Retinal pigment epithelial cell (primary cell): ENCODE measurements around the gene MAP3K5.
"Not testable (repeated sequence)": the region's sequence is repeated elsewhere in the genome, so short reads cannot be mapped to it uniquely, and the experiment has no call there.

ENCODE experiments used
- DNase-seq: peaks from one replicate; pipeline ENCODE4 v3.0.0-alpha.2; 2010; ENCODE audit warnings: low read depth
- H3K4me3 ChIP-seq: 2 replicates; pipeline ENCODE4 v1.5.1; 2011; ENCODE audit warnings: mild to moderate bottlenecking, low read length, control low read depth, moderate library complexity
- CTCF ChIP-seq: conservative IDR thresholded peaks from 2 replicates; pipeline ENCODE4 v1.5.1; 2011; ENCODE audit warnings: low read depth, low read length, control low read depth, inconsistent platforms

The MAP3K5 gene

GRCh38 chr6:136696238-136696637 is 96.0 kb downstream of the MAP3K5 start:
- no peak for DNase-seq
- no peak for TF ChIP-seq CTCF

GRCh38 chr6:136695412-136695811 is 96.9 kb downstream of the MAP3K5 start:
- TF ChIP-seq CTCF: no peak
- DNase-seq: no peak
- H3K4me3 ChIP-seq: no peak overlapping the region

More at GRCh38 chr6:136696238-136696637, 96.0 kb downstream of the MAP3K5 start:
- no peak overlapping the region for H3K4me3 ChIP-seq

GRCh38 chr6:136693090-136693489 is 99.2 kb downstream of the MAP3K5 start:
- no peak for DNase-seq
- H3K4me3 ChIP-seq: no peak overlapping the region
- TF ChIP-seq CTCF: no peak

- DNase-seq, H3K4me3 ChIP-seq: not testable (repeated sequence)
These were observed 104.4 kb downstream of the MAP3K5 start for GRCh38 chr6:136687894-136688293.

GRCh38 chr6:136685540-136686108 is 106.7 kb downstream of the MAP3K5 start:
- TF ChIP-seq CTCF: no peak
- DNase-seq: peak; percentile 33
- H3K4me3 ChIP-seq: no peak overlapping the region

GRCh38 chr6:136684466-136684865 is 107.8 kb downstream of the MAP3K5 start:
- TF ChIP-seq CTCF: no peak
- H3K4me3 ChIP-seq: no peak overlapping the region
- DNase-seq: no peak

GRCh38 chr6:136683209-136683941 is 108.9 kb downstream of the MAP3K5 start:
- H3K4me3 ChIP-seq: no peak overlapping the region
- TF ChIP-seq CTCF: no peak
- no peak for DNase-seq
